ENCODE data around the gene ELP2.

DNA sequence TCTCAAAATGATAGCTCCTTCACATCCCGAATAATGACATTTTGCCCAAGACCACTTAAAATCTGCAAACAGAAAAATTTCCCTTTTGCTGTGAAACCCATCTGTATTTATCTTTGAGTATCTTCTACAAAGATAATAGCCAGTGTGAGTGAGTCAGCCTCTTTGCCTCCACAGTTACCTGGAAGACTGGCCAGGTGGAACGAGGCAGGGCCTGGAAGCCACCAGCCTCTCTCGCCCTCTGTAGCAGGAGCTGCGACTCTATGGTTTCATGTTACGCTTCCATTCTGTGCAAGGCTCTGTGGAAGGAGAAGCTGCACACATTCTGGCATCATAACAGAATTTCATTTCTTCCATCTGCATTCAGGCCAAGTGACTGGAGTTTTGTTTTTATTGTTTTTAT is 9.5 kb downstream of the ELP2 start:
- TF ChIP-seq EP300 (IDR thresholded peaks at IDR 0.05), result no peak
- TF ChIP-seq, protein P1, sequence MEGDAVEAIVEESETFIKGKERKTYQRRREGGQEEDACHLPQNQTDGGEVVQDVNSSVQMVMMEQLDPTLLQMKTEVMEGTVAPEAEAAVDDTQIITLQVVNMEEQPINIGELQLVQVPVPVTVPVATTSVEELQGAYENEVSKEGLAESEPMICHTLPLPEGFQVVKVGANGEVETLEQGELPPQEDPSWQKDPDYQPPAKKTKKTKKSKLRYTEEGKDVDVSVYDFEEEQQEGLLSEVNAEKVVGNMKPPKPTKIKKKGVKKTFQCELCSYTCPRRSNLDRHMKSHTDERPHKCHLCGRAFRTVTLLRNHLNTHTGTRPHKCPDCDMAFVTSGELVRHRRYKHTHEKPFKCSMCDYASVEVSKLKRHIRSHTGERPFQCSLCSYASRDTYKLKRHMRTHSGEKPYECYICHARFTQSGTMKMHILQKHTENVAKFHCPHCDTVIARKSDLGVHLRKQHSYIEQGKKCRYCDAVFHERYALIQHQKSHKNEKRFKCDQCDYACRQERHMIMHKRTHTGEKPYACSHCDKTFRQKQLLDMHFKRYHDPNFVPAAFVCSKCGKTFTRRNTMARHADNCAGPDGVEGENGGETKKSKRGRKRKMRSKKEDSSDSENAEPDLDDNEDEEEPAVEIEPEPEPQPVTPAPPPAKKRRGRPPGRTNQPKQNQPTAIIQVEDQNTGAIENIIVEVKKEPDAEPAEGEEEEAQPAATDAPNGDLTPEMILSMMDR (IDR thresholded peaks at IDR 0.05), result no peak
- no peak for TF ChIP-seq POLR2AphosphoS5 (IDR thresholded peaks at IDR 0.05)
